ENCODE data around the gene VPS29.

- TF ChIP-seq CEBPB (IDR thresholded peaks at IDR 0.05; ENCODE audit: low read depth, low read length) (no peak), MAFK (IDR thresholded peaks at IDR 0.05; ENCODE audit: low read depth, low read length) (no peak), RAD21 (IDR thresholded peaks at IDR 0.05; ENCODE audit: low read length) (no peak), POLR2A (IDR thresholded peaks at IDR 0.05; ENCODE audit: low read depth, low read length) (no peak), BHLHE40 (IDR thresholded peaks at IDR 0.05; ENCODE audit: low read depth, low read length) (no peak), CTCF (conservative IDR thresholded peaks at IDR 0.05; ENCODE audit: low read depth, low read length) (no peak), SMC3 (IDR thresholded peaks at IDR 0.05; ENCODE audit: low read depth, low read length) (no peak), MXI1 (IDR thresholded peaks at IDR 0.05; ENCODE audit: borderline replicate concordance, low read depth, low read length) (no peak)
Measured at GRCh38 chr12:110543252-110543959, 41.5 kb upstream of the VPS29 start.

All from IMR-90 (cell line).